Vagina (tissue), 2 donors: ENCODE measurements around the gene MMRN2. TPM values are rescaled to one million over a fixed set of nuclear protein-coding genes. Genes with fewer than 3 reads are reported as not detected.

Experiments
- DNase-seq, 2 donors: peaks; one replicate each; pipeline ENCODE4 v3.0.0-alpha.2; 2017; ENCODE audit errors: extremely low spot score in 2 of 2
- H3K27ac ChIP-seq: fragments of 200-600 bp; sonication (generic); one replicate; pipeline ENCODE4 v1.5.1; 2019
- H3K27me3 ChIP-seq: fragments of 200-600 bp; sonication (generic); one replicate; pipeline ENCODE4 v1.5.1; 2019
- H3K36me3 ChIP-seq, 2 donors: fragments of 200-600 bp; sonication (generic); one replicate each; pipeline ENCODE4 v1.5.1; 2017 to 2019
- H3K4me1 ChIP-seq: fragments of 200-600 bp; sonication (generic); one replicate; pipeline ENCODE4 v1.5.1; 2019
- H3K4me3 ChIP-seq, 2 donors: fragments of 200-600 bp; sonication (generic); 1 replicate in 1 of 2; 2 replicates in 1 of 2; pipeline ENCODE4 v1.5.1; 2016 to 2019
- H3K9me3 ChIP-seq: fragments of 200-600 bp; sonication (generic); one replicate; pipeline ENCODE4 v1.5.1; 2019
- CTCF ChIP-seq, 3 experiments: fragments of 450-650 bp in 2 of 3; fragments of 200-600 bp in 1 of 3; sonication (generic) in 1 of 3; IDR thresholded peaks; one replicate each; pipeline ENCODE4 v1.5.1; 2017 to 2019; ENCODE audit warnings: antibody characterized with exemption in 3 of 3, mild to moderate bottlenecking in 2 of 3, moderate library complexity in 2 of 3
- POLR2A ChIP-seq, 2 donors: fragments of 450-650 bp; IDR thresholded peaks; one replicate each; pipeline ENCODE4 v1.6.1; 2017; ENCODE audit warnings: antibody characterized with exemption in 2 of 2, mild to moderate bottlenecking in 2 of 2, moderate library complexity in 2 of 2
- POLR2AphosphoS5 ChIP-seq, 2 donors: sonication (generic); formaldehyde crosslinking; IDR thresholded peaks; one replicate each; pipeline ENCODE4 v1.9.0; 2017; ENCODE audit warnings: antibody characterized with exemption in 2 of 2, mild to moderate bottlenecking in 2 of 2, low read depth in 1 of 2; ENCODE audit not compliant: insufficient read depth in 1 of 2
- intact Hi-C: fragments of 100-400 bp; cut with DNase I; formaldehyde crosslinking; loops from one replicate; pipeline ENCODE4 v1.15.1; 2023
- total RNA-seq: library from RNA; depleted of rRNA; stranded (reverse); fragments of >200 nt; gene quantifications from one replicate; pipeline ENCODE4 v1.2.3, GENCODE V29; 2016

MMRN2 gene
- total RNA-seq, 1 donor from 2014 or later = 57.2 TPM

GRCh38 chr10:86970982-86971231 lies 13.5 kb upstream of the MMRN2 start:
- H3K36me3 ChIP-seq = no peaks in the 10 kb centered on the region
- TF ChIP-seq POLR2A (IDR thresholded peaks at IDR 0.05) (peak in 1 of 2 donors; percentile 100), POLR2AphosphoS5 (IDR thresholded peaks at IDR 0.05; ENCODE audit: insufficient read depth in 1 of 2, low read depth in 1 of 2) (peak in 1 of 2 donors; percentile 100), CTCF (IDR thresholded peaks at IDR 0.05) (no peak)
- H3K27ac ChIP-seq = peak overlapping the region; percentile 99
- peaks cover 61% of the 10 kb centered on the region for H3K4me1 ChIP-seq
- no peaks in the 10 kb centered on the region for H3K9me3 ChIP-seq
- intact Hi-C loops = loop anchor here (5.0 kb wide), 1 partner anchor 121 kb away; the partner anchor contains the start of gene GLUD1
- H3K4me3 ChIP-seq = peak overlapping the region; percentile 76 to 92
- no peaks in the 10 kb centered on the region for H3K27me3 ChIP-seq
- DNase-seq = no peak

GRCh38 chr10:86970162-86970981 lies 13.0 kb upstream of the MMRN2 start:
- TF ChIP-seq POLR2A (IDR thresholded peaks at IDR 0.05) (peak in 1 of 2 donors; percentile 86), CTCF (IDR thresholded peaks at IDR 0.05) (no peak), POLR2AphosphoS5 (IDR thresholded peaks at IDR 0.05; ENCODE audit: insufficient read depth in 1 of 2, low read depth in 1 of 2) (peak; percentile 63 to 97)
- Histone ChIP-seq H3K9me3 (no peaks in the 10 kb centered on the region), H3K4me1 (peaks cover 66% of the 10 kb centered on the region), H3K36me3 (no peaks in the 10 kb centered on the region), H3K27ac (peak overlapping the region; percentile 99), H3K27me3 (no peaks in the 10 kb centered on the region), H3K4me3 (peak overlapping the region; percentile 76 to 92)
- intact Hi-C loops = loop anchor here (5.0 kb wide), 1 partner anchor 122 kb away; the partner anchor contains the start of gene GLUD1
- DNase-seq = peak; percentile 96 to 97

- Histone ChIP-seq H3K9me3 (no peaks in the 10 kb centered on the region), H3K4me1 (peaks cover 70% of the 10 kb centered on the region), H3K4me3 (peak overlapping the region; percentile 76 to 92), H3K27ac (peak overlapping the region; percentile 99), H3K36me3 (no peaks in the 10 kb centered on the region), H3K27me3 (no peaks in the 10 kb centered on the region)
- intact Hi-C loops = loop anchor here (5.0 kb wide), 1 partner anchor 123 kb away; the partner anchor contains the start of gene GLUD1
- DNase-seq = peak; percentile 87 to 92
- TF ChIP-seq POLR2AphosphoS5 (IDR thresholded peaks at IDR 0.05; ENCODE audit: insufficient read depth in 1 of 2, low read depth in 1 of 2) (no peak), POLR2A (IDR thresholded peaks at IDR 0.05) (no peak), CTCF (IDR thresholded peaks at IDR 0.05) (no peak)
These were observed 12.1 kb upstream of the MMRN2 start for GRCh38 chr10:86969421-86970041.

- H3K4me1 ChIP-seq = peaks cover 76% of the 10 kb centered on the region
- peak overlapping the region; percentile 76 to 92 for H3K4me3 ChIP-seq
- no peaks in the 10 kb centered on the region for H3K27me3 ChIP-seq
- H3K9me3 ChIP-seq = no peaks in the 10 kb centered on the region
- H3K36me3 ChIP-seq = no peaks in the 10 kb centered on the region
- peak; percentile 77 to 90 for DNase-seq
- intact Hi-C loops = no loop called here
- peak overlapping the region; percentile 99 for H3K27ac ChIP-seq
- TF ChIP-seq POLR2A (IDR thresholded peaks at IDR 0.05) (no peak), POLR2AphosphoS5 (IDR thresholded peaks at IDR 0.05; ENCODE audit: insufficient read depth in 1 of 2, low read depth in 1 of 2) (no peak), CTCF (IDR thresholded peaks at IDR 0.05) (no peak)
These were observed 11.6 kb upstream of the MMRN2 start for GRCh38 chr10:86968994-86969355.
